CD14-positive monocyte (primary cell): Measurements from ENCODE around the gene SDCBP2. TPM values are rescaled to one million over a fixed set of nuclear protein-coding genes. Genes with fewer than 3 reads are reported as not detected.

ENCODE experiments used
- DNase-seq, 3 donors: peaks; one replicate each; pipeline ENCODE4 v3.0.0-alpha.2; 2011 to 2022
- H2AFZ ChIP-seq: 2 replicates; pipeline ENCODE4 v1.6.0; 2012; ENCODE audit warnings: mild to moderate bottlenecking, low read depth, low read length, inconsistent platforms; ENCODE audit not compliant: insufficient read depth, poor library complexity, severe bottlenecking
- H3K27ac ChIP-seq, 2 donors: 1 replicate in 1 of 2; 2 replicates in 1 of 2; pipeline ENCODE4 v1.5.1; 2012 to 2013; ENCODE audit warnings: low read length in 2 of 2, control low read depth in 1 of 2, inconsistent platforms in 1 of 2, low read depth in 1 of 2, mild to moderate bottlenecking in 1 of 2
- H3K27me3 ChIP-seq, 2 donors: one replicate each; pipeline versions ENCODE4 v1.6.0 to v1.6.1; 2011 to 2013; ENCODE audit warnings: low read length in 2 of 2; ENCODE audit not compliant: control insufficient read depth in 2 of 2, insufficient read depth in 2 of 2
- H3K36me3 ChIP-seq, 2 donors: replicated peaks in 1 of 2; 1 replicate in 1 of 2; 2 replicates in 1 of 2; pipeline versions ENCODE4 v1.5.1 to v1.6.1; 2012 to 2013; ENCODE audit warnings: low read length in 2 of 2, control low read depth in 1 of 2, inconsistent platforms in 1 of 2, mild to moderate bottlenecking in 1 of 2; ENCODE audit not compliant: insufficient read depth in 2 of 2, control insufficient read depth in 1 of 2
- H3K4me1 ChIP-seq, 2 donors: 1 replicate in 1 of 2; 2 replicates in 1 of 2; pipeline versions ENCODE4 v1.5.1 to v1.6.1; 2012 to 2013; ENCODE audit warnings: low read length in 2 of 2, control low read depth in 1 of 2, inconsistent platforms in 1 of 2, mild to moderate bottlenecking in 1 of 2, moderate library complexity in 1 of 2; ENCODE audit not compliant: insufficient read depth in 2 of 2, control insufficient read depth in 1 of 2
- H3K4me2 ChIP-seq: replicated peaks from 2 replicates; pipeline ENCODE3; 2012; ENCODE audit warnings: low read length, moderate library complexity, mild to moderate bottlenecking; ENCODE audit not compliant: poor library complexity, severe bottlenecking; ENCODE audit errors: extremely low read depth
- H3K4me3 ChIP-seq, 3 experiments: fragments of 200-600 bp in 1 of 3; sonication (generic) in 1 of 3; replicated peaks in 1 of 3; 1 replicate in 2 of 3; 2 replicates in 1 of 3; pipeline ENCODE4 v1.5.1; 2011 to 2013; ENCODE audit warnings: low read length in 3 of 3, mild to moderate bottlenecking in 3 of 3, control low read depth in 2 of 3, low read depth in 2 of 3, inconsistent platforms in 1 of 3, moderate library complexity in 1 of 3
- H3K79me2 ChIP-seq: 2 replicates; pipeline ENCODE4 v1.6.0; 2012; ENCODE audit warnings: mild to moderate bottlenecking, control low read depth, inconsistent platforms, low read length, moderate library complexity; ENCODE audit not compliant: insufficient read depth
- H3K9ac ChIP-seq: 2 replicates; pipeline ENCODE4 v1.6.0; 2017; ENCODE audit warnings: low read length, mild to moderate bottlenecking; ENCODE audit not compliant: insufficient read depth, poor library complexity, severe bottlenecking
- H3K9me3 ChIP-seq, 2 donors: replicated peaks in 1 of 2; 1 replicate in 1 of 2; 2 replicates in 1 of 2; pipeline versions ENCODE4 v1.5.1 to v1.6.1; 2012 to 2013; ENCODE audit warnings: low read length in 2 of 2, control low read depth in 1 of 2; ENCODE audit not compliant: control insufficient read depth in 1 of 2, insufficient read depth in 1 of 2
- H4K20me1 ChIP-seq: 2 replicates; pipeline ENCODE4 v1.6.0; 2012; ENCODE audit warnings: mild to moderate bottlenecking, low read length, control low read depth, moderate library complexity; ENCODE audit not compliant: insufficient read depth
- H3K27ac Mint-ChIP-seq, 7 donors: one replicate each; pipeline ENCODE4 v1.8.0; 2020; ENCODE audit warnings: mild to moderate bottlenecking in 7 of 7, mixed read lengths in 7 of 7, moderate library complexity in 6 of 7, inconsistent platforms in 2 of 7
- H3K27me3 Mint-ChIP-seq, 3 donors: one replicate each; pipeline ENCODE4 v1.8.0; 2021 to 2022; ENCODE audit warnings: low read depth in 3 of 3, mild to moderate bottlenecking in 3 of 3, mixed read lengths in 3 of 3, moderate library complexity in 3 of 3, inconsistent platforms in 1 of 3
- H3K36me3 Mint-ChIP-seq, 2 donors: one replicate each; pipeline ENCODE4 v1.8.0; 2020; ENCODE audit warnings: mixed read lengths in 2 of 2, inconsistent platforms in 1 of 2, mild to moderate bottlenecking in 1 of 2
- H3K4me1 Mint-ChIP-seq: one replicate; pipeline ENCODE4 v1.8.0; 2020; ENCODE audit warnings: mild to moderate bottlenecking, mixed read lengths
- H3K4me3 Mint-ChIP-seq, 2 donors: one replicate each; pipeline ENCODE4 v1.8.0; 2020; ENCODE audit warnings: mild to moderate bottlenecking in 2 of 2, mixed read lengths in 2 of 2, moderate library complexity in 1 of 2
- H3K9me3 Mint-ChIP-seq, 7 donors: one replicate each; pipeline ENCODE4 v1.8.0; 2020 to 2022; ENCODE audit warnings: mixed read lengths in 7 of 7, mild to moderate bottlenecking in 6 of 7, moderate library complexity in 6 of 7, inconsistent platforms in 2 of 7
- WGBS: methylation state at CpG from one replicate; pipeline ENCODE4 v1.1.5; 2013; ENCODE audit warnings: missing lambda C conversion rate; ENCODE audit not compliant: insufficient coverage; 5-methylcytosine and 5-hydroxymethylcytosine counted together
- intact Hi-C, 2 donors: fragments of 100-400 bp; cut with micrococcal nuclease; formaldehyde crosslinking; loops; one replicate each; pipeline versions ENCODE4 v1.15.0 to v1.15.1; 2023
- polyA plus RNA-seq, 3 donors: library from polyadenylated mRNA; depleted of rRNA in 1 of 3; unstranded in 2 of 3; stranded (reverse) in 1 of 3; fragments of 300-500 nt in 2 of 3; fragments of >200 nt in 1 of 3; fragmentation: Illumina TruSeq in 2 of 3; gene quantifications; 1 replicate in 2 of 3; 2 replicates in 1 of 3; pipeline ENCODE4 v1.2.3, GENCODE V29; 2012 to 2021
- TF ChIP-seq, protein P1 (sequence below): fragments of 200-600 bp; IDR thresholded peaks from one replicate; pipeline ENCODE4 v1.8.0; 2022; ENCODE audit warnings: antibody characterized with exemption, mild to moderate bottlenecking

Gene SDCBP2
- polyA plus RNA-seq, 3 donors: 0.69 to 1.0 (median 0.71) TPM

DNA sequence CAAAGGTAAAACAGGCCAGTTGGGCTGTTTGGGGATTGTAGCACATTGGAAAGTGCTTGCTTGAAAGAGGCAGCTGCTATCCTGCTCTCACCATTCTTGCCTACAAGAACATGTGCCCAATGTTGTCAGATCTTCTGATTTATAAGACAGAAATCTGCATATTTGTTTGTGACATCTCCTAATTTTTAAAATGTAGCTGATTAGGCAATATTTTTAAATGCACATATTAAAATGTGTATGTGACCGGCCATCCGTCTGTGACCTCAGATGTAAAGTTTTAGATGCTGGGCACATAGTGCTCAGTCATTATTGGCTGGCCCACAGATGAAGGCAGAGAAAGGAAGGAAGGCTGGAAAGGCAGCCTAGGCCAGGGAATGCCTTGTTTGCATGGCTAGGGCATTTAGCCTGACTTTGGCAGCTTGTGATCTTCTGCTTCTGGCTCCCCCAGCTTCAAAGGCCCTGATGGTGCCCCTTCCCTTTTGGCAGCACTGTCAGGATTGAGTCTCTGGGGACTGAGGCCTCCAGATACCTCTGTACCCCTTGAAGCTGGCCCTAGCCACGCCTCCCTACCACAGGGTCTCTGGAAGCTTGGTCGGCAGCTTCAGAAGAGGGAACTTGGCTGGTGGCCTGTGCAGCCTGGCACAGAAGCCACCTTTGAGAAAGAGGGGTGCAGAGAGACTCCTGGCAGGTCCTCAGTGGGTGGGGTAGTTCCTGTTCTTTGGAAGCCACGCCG lies 56.4 kb downstream of the SDCBP2 start:
- Histone ChIP-seq H3K9me3 (no peaks in the 10 kb centered on the region), H3K36me3 (no peaks in the 10 kb centered on the region), H3K27me3 (peaks cover 4 to 8% of the 10 kb centered on the region in 2 donors), H3K4me2 (no peak overlapping the region), H3K4me3 (no peak overlapping the region), H3K4me1 (no peaks in the 10 kb centered on the region), H3K9ac (no peak overlapping the region), H2AFZ (no peak overlapping the region), H4K20me1 (no peaks in the 10 kb centered on the region), H3K79me2 (no peaks in the 10 kb centered on the region), H3K27ac (no peak overlapping the region)
- intact Hi-C loops: no loop called here
- TF ChIP-seq, protein P1, sequence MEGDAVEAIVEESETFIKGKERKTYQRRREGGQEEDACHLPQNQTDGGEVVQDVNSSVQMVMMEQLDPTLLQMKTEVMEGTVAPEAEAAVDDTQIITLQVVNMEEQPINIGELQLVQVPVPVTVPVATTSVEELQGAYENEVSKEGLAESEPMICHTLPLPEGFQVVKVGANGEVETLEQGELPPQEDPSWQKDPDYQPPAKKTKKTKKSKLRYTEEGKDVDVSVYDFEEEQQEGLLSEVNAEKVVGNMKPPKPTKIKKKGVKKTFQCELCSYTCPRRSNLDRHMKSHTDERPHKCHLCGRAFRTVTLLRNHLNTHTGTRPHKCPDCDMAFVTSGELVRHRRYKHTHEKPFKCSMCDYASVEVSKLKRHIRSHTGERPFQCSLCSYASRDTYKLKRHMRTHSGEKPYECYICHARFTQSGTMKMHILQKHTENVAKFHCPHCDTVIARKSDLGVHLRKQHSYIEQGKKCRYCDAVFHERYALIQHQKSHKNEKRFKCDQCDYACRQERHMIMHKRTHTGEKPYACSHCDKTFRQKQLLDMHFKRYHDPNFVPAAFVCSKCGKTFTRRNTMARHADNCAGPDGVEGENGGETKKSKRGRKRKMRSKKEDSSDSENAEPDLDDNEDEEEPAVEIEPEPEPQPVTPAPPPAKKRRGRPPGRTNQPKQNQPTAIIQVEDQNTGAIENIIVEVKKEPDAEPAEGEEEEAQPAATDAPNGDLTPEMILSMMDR: no peak
- H3K27me3 Mint-ChIP-seq: peaks cover 2 to 11% (median 11%) of the 10 kb centered on the region in 3 donors
- no peak for DNase-seq
- WGBS: 6% methylated on average over 2 of the region's 6 CpGs
- H3K4me1 Mint-ChIP-seq: no peaks in the 10 kb centered on the region
- no peaks in the 10 kb centered on the region for H3K36me3 Mint-ChIP-seq
- H3K4me3 Mint-ChIP-seq: no peak overlapping the region
- no peaks in the 10 kb centered on the region for H3K9me3 Mint-ChIP-seq
- no peak overlapping the region for H3K27ac Mint-ChIP-seq

DNA sequence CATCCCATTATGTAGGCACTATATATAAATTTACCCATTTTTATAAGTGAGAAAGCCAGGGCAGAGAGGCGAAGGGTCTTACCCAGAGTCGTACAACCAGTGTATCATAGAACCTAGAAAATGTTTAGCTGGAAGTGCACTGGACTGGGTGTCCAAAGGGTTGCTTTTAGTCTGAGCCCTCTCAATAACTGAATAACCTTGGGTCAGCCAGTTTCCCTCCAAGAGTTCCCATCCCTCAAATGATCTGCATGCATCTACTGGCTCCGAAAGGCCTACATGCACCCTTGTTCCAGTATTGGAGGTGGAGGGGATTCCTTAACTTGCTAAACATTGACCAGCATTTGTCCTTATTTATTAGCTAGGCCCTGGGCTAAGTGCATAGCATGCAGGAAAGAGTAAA lies 59.1 kb downstream of the SDCBP2 start:
- no peaks in the 10 kb centered on the region for H3K79me2 ChIP-seq
- Mint-ChIP-seq H3K27me3 (peaks cover 20 to 37% (median 31%) of the 10 kb centered on the region in 3 donors), H3K9me3 (peaks cover 0 to 9% (median 0%) of the 10 kb centered on the region in 7 donors), H3K4me1 (peaks cover 10% of the 10 kb centered on the region), H3K36me3 (peaks cover 0 to 9% of the 10 kb centered on the region in 2 donors), H3K27ac (peak overlapping the region in 1 of 7 donors; percentile 24), H3K4me3 (no peak overlapping the region)
- peaks cover 23 to 33% of the 10 kb centered on the region in 2 donors for H3K27me3 ChIP-seq
- TF ChIP-seq, protein P1: no peak
- no peak overlapping the region for H2AFZ ChIP-seq
- H3K4me2 ChIP-seq: no peak overlapping the region
- H3K9ac ChIP-seq: no peak overlapping the region
- H3K27ac ChIP-seq: no peak overlapping the region
- H3K4me3 ChIP-seq: no peak overlapping the region
- peaks cover 6 to 12% of the 10 kb centered on the region in 2 donors for H3K4me1 ChIP-seq
- WGBS: no CpG with 5 or more reads among the region's 3 CpGs
- H3K9me3 ChIP-seq: no peaks in the 10 kb centered on the region
- no peak for DNase-seq
- no peaks in the 10 kb centered on the region for H3K36me3 ChIP-seq
- intact Hi-C loops: no loop called here
- no peaks in the 10 kb centered on the region for H4K20me1 ChIP-seq
